Endothelial cell of umbilical vein (primary cell): ENCODE results near the gene PRDM2. TPM values are rescaled to one million over a fixed set of nuclear protein-coding genes. Genes with fewer than 3 reads are reported as not detected.

Experiments
- BruUV-seq: library from RNA; stranded (reverse); fragments of 400-500 nt; replicated peaks from 2 replicates; lab custom pipeline; 2021; lab: Mats Ljungman, UMichigan
- CTCF ChIA-PET: fragments of 300-600, 350-600 bp; sonication (Branson Sonifier 250); formaldehyde crosslinking; loops from one replicate; lab custom pipeline; 2021; ENCODE audit warnings: antibody characterized with exemption, inconsistent platforms; lab: Charles Lee
- POLR2A ChIA-PET: fragments of 300-600, 350-600 bp; sonication (Branson Sonifier 250); formaldehyde crosslinking; loops from one replicate; lab custom pipeline; 2021; ENCODE audit warnings: antibody characterized with exemption, inconsistent platforms; lab: Charles Lee
- DNase-seq: peaks from one replicate; pipeline ENCODE4 v3.0.0-alpha.2; 2011; ENCODE audit warnings: low read depth, low spot score
- FAIRE-seq: peaks from 2 replicates; lab custom pipeline; 2011; peaks lifted over from hg19 to GRCh38; lab: Jason Lieb, UNC
- H2AFZ ChIP-seq: 2 replicates; pipeline ENCODE4 v1.6.0; 2012; ENCODE audit warnings: low read depth, low read length, control low read depth, inconsistent platforms
- H3K27ac ChIP-seq: 2 replicates; pipeline ENCODE4 v1.5.1; 2011; ENCODE audit warnings: low read depth, mild to moderate bottlenecking, control low read depth, low read length, moderate library complexity; ENCODE audit not compliant: insufficient read depth
- H3K27me3 ChIP-seq, 2 experiments: 2 replicates each; pipeline versions ENCODE4 v1.6.0 to v1.6.1; 2011; ENCODE audit warnings: low read length in 2 of 2, mixed read lengths in 1 of 2; ENCODE audit not compliant: control insufficient read depth in 2 of 2, insufficient read depth in 2 of 2
- H3K36me3 ChIP-seq, 2 experiments: 2 replicates in 1 of 2; 3 replicates in 1 of 2; pipeline ENCODE4 v1.5.1; 2011; ENCODE audit warnings: low read length in 2 of 2, mild to moderate bottlenecking in 1 of 2, moderate library complexity in 1 of 2; ENCODE audit not compliant: control insufficient read depth in 2 of 2, insufficient read depth in 2 of 2; ENCODE audit errors: extremely low read depth in 1 of 2
- H3K4me1 ChIP-seq: 3 replicates; pipeline ENCODE4 v1.5.1; 2011; ENCODE audit warnings: mild to moderate bottlenecking, low read length; ENCODE audit not compliant: control insufficient read depth, insufficient read depth; ENCODE audit errors: extremely low read depth
- H3K4me2 ChIP-seq: 2 replicates; pipeline ENCODE4 v1.6.1; 2011; ENCODE audit warnings: low read length, control low read depth, mixed read lengths; ENCODE audit not compliant: insufficient read depth
- H3K4me3 ChIP-seq, 3 experiments: fragments of 200-600 bp in 1 of 3; sonication (generic), shearing (Covaris generic) in 1 of 3; replicated peaks in 1 of 3; 2 replicates each; pipeline ENCODE4 v1.5.1; 2011 to 2016; ENCODE audit warnings: control low read depth in 3 of 3, low read length in 3 of 3, mild to moderate bottlenecking in 2 of 3, inconsistent platforms in 1 of 3, low read depth in 1 of 3, moderate library complexity in 1 of 3; ENCODE audit not compliant: insufficient read depth in 1 of 3
- H3K79me2 ChIP-seq: 2 replicates; pipeline ENCODE4 v1.6.0; 2012; ENCODE audit warnings: low read length, inconsistent platforms; ENCODE audit not compliant: control insufficient read depth, insufficient read depth
- H3K9ac ChIP-seq: replicated peaks from 2 replicates; pipeline ENCODE3; 2011; ENCODE audit warnings: low read length, control low read depth; ENCODE audit not compliant: insufficient read depth; ENCODE audit errors: extremely low read depth
- H3K9me1 ChIP-seq: replicated peaks from 3 replicates; pipeline ENCODE4 v1.6.0; 2011; ENCODE audit warnings: mild to moderate bottlenecking, low read length; ENCODE audit not compliant: control insufficient read depth, insufficient read depth; ENCODE audit errors: extremely low read depth
- H3K9me3 ChIP-seq: replicated peaks from 2 replicates; pipeline ENCODE4 v1.5.1; 2012; ENCODE audit warnings: low read length, inconsistent platforms; ENCODE audit not compliant: control insufficient read depth, insufficient read depth
- H4K20me1 ChIP-seq: replicated peaks from 2 replicates; pipeline ENCODE3; 2011; ENCODE audit warnings: mild to moderate bottlenecking, low read length; ENCODE audit not compliant: control insufficient read depth, insufficient read depth; ENCODE audit errors: extremely low read depth
- CTCF ChIP-seq, 2 donors: IDR thresholded peaks; 1 replicate in 1 of 2; 2 replicates in 1 of 2; pipeline ENCODE4 v1.5.1; 2011; ENCODE audit warnings: low read length in 2 of 2, mild to moderate bottlenecking in 2 of 2, moderate library complexity in 2 of 2, control low read depth in 1 of 2, inconsistent platforms in 1 of 2, low read depth in 1 of 2; ENCODE audit not compliant: insufficient read depth in 1 of 2; ENCODE audit errors: extremely low read depth in 1 of 2
- EZH2 ChIP-seq: IDR thresholded peaks from 2 replicates; pipeline ENCODE4 v1.6.1; 2012; ENCODE audit warnings: borderline replicate concordance, low read depth, mild to moderate bottlenecking, moderate library complexity, low read length, inconsistent platforms; ENCODE audit not compliant: severe bottlenecking
- FOS ChIP-seq: IDR thresholded peaks from 2 replicates; pipeline ENCODE4 v1.6.1; 2011; ENCODE audit warnings: mild to moderate bottlenecking, low read length, moderate library complexity, borderline replicate concordance; ENCODE audit not compliant: insufficient read depth
- GATA2 ChIP-seq: IDR thresholded peaks from 2 replicates; pipeline ENCODE4 v1.7.0; 2011; ENCODE audit warnings: low read depth, mild to moderate bottlenecking, moderate library complexity, mixed read lengths, low read length; ENCODE audit not compliant: insufficient read length, insufficient read depth
- JUN ChIP-seq: IDR thresholded peaks from 2 replicates; pipeline ENCODE4 v1.6.1; 2011; ENCODE audit warnings: borderline replicate concordance, low read depth; ENCODE audit not compliant: insufficient read length, insufficient read depth
- MAX ChIP-seq: IDR thresholded peaks from 2 replicates; pipeline ENCODE4 v1.6.1; 2011; ENCODE audit not compliant: insufficient read depth, insufficient read length
- MYC ChIP-seq: IDR thresholded peaks from one replicate; pipeline ENCODE4 v1.6.1; 2011; ENCODE audit warnings: mild to moderate bottlenecking, low read depth, low read length
- POLR2A ChIP-seq: IDR thresholded peaks from 2 replicates; pipeline ENCODE4 v1.6.1; 2012; ENCODE audit warnings: low read depth, mild to moderate bottlenecking, control low read depth, low read length
- POLR2AphosphoS5 ChIP-seq: IDR thresholded peaks from 2 replicates; pipeline ENCODE4 v1.6.1; 2012; ENCODE audit warnings: low read depth, mild to moderate bottlenecking, control low read depth, low read length, moderate library complexity; ENCODE audit not compliant: insufficient read depth
- dilution Hi-C: fragments of 300-500 bp; cut with MboI; formaldehyde crosslinking; loops from one replicate; pipeline ENCODE4 v1.15.0; 2019; ENCODE audit warnings: low sequenced_read_pairs; ENCODE audit not compliant: extremely low pct_ligation_motif_present
- intact Hi-C: fragments of 100-400 bp; cut with micrococcal nuclease; formaldehyde crosslinking; loops from one replicate; pipeline ENCODE4 v1.10.0; 2022
- polyA plus RNA-seq, 4 experiments: library from polyadenylated mRNA; depleted of rRNA in 3 of 4; stranded (reverse) in 3 of 4; unstranded in 1 of 4; fragments of >200 nt; gene quantifications; 2 replicates each; pipeline versions ENCODE4 v1.2.1 to v1.2.3, GENCODE V29; 2011 to 2012; ENCODE audit warnings: missing spikeins in 1 of 4
- total RNA-seq: library from RNA; stranded (reverse); gene quantifications from 2 replicates; pipeline ENCODE4 v1.2.3, GENCODE V29; 2021

Gene PRDM2
- total and polyA plus RNA-seq, 2 donors (not counting 3 experiments of a cell fraction or from before 2014, with no cell fraction given), result 11.3 to 35.7 TPM

DNA sequence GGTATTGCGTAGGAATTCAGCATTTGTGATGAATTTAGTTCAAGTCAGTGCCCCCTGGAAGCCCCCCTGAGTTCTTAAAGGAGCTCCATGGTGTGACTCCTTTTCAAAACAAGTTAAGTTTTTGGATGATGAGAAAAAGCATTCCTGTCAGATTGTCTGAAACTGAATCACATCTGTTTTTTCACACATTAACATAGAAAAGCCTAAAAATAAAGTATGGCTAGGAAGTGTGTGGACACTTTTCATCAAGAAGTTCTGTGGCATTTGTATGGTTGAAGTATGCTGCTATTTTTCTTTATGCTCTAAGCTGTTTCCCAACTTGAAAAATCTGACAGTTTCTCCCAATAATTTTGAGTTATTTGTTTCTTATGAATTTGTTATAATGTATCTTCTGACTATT lies 33.7 kb downstream of the PRDM2 start:
- DNase-seq (no peak), FAIRE-seq (no peak)
- no peak overlapping the region for H2AFZ ChIP-seq
- dilution Hi-C loops (no loop called here), intact Hi-C loops (no loop called here)
- H3K36me3 ChIP-seq, result no peaks in the 10 kb centered on the region
- H3K27me3 ChIP-seq, result no peaks in the 10 kb centered on the region
- no peak overlapping the region for H3K27ac ChIP-seq
- ChIA-PET POLR2A (no interaction called here), CTCF (no interaction called here)
- no peak overlapping the region for H3K4me3 ChIP-seq
- no peaks in the 10 kb centered on the region for H3K79me2 ChIP-seq
- no peak overlapping the region for H3K4me2 ChIP-seq
- no peaks in the 10 kb centered on the region for H4K20me1 ChIP-seq
- TF ChIP-seq MAX (no peak), GATA2 (no peak), POLR2AphosphoS5 (no peak), CTCF (IDR thresholded peaks at IDR 0.05; ENCODE audit: extremely low read depth in 1 of 2, insufficient read depth in 1 of 2, low read depth in 1 of 2, low read length in 2 of 2) (no peak), POLR2A (no peak), JUN (no peak), MYC (no peak), FOS (no peak), EZH2 (no peak)
- no peak overlapping the region for H3K9ac ChIP-seq
- H3K9me1 ChIP-seq, result no peaks in the 10 kb centered on the region
- H3K9me3 ChIP-seq, result no peaks in the 10 kb centered on the region
- H3K4me1 ChIP-seq, result peaks cover 5% of the 10 kb centered on the region
- BruUV-seq, result no TSS peak
